HFF-Myc (cell line): ENCODE data around the gene SMURF2.

Source experiments
- DNase-seq: peaks from one replicate; pipeline ENCODE4 v3.0.0-alpha.2; 2011; ENCODE audit warnings: low read depth; ENCODE audit errors: extremely low read depth
- H3K4me3 ChIP-seq: replicated peaks from 2 replicates; pipeline ENCODE4 v1.5.1; 2011; ENCODE audit warnings: low read depth, mild to moderate bottlenecking, control low read depth, low read length
- CTCF ChIP-seq: IDR thresholded peaks from 2 replicates; pipeline ENCODE4 v1.5.1; 2012; ENCODE audit warnings: mild to moderate bottlenecking, low read depth, low read length, control low read depth; ENCODE audit errors: missing control alignments

Gene SMURF2

GRCh38 chr17:64628641-64629040 lies 33.5 kb downstream of the SMURF2 start:
- no peak for TF ChIP-seq CTCF
- DNase-seq: no peak
- H3K4me3 ChIP-seq: no peak overlapping the region

GRCh38 chr17:64627797-64628196 lies 34.3 kb downstream of the SMURF2 start:
- TF ChIP-seq CTCF: no peak
- no peak overlapping the region for H3K4me3 ChIP-seq
- DNase-seq: no peak

GRCh38 chr17:64626827-64627226 lies 35.3 kb downstream of the SMURF2 start:
- no peak for TF ChIP-seq CTCF
- no peak overlapping the region for H3K4me3 ChIP-seq
- no peak for DNase-seq

GRCh38 chr17:64625541-64625940 lies 36.6 kb downstream of the SMURF2 start:
- no peak for DNase-seq
- no peak for TF ChIP-seq CTCF

GRCh38 chr17:64622931-64623654 lies 39.0 kb downstream of the SMURF2 start:
- peak; percentile 65 for DNase-seq
- no peak for TF ChIP-seq CTCF
- H3K4me3 ChIP-seq: no peak overlapping the region

More at GRCh38 chr17:64625541-64625940, 36.6 kb downstream of the SMURF2 start:
- no peak overlapping the region for H3K4me3 ChIP-seq

- no peak overlapping the region for H3K4me3 ChIP-seq
- DNase-seq: no peak
- TF ChIP-seq CTCF: no peak
Observed at GRCh38 chr17:64621772-64622171, 40.3 kb downstream of the SMURF2 start.

GRCh38 chr17:64618848-64619247 lies 43.3 kb downstream of the SMURF2 start:
- DNase-seq: no peak
- no peak overlapping the region for H3K4me3 ChIP-seq
- no peak for TF ChIP-seq CTCF
